ENCODE measurements around the gene CAD.

Gene CAD

GRCh38 chr2:27284996-27285395, 67.8 kb downstream of the CAD start:
- no peak for DNase-seq

GRCh38 chr2:27285481-27285880, 68.3 kb downstream of the CAD start:
- DNase-seq = no peak

- DNase-seq = no peak
Measured at GRCh38 chr2:27288610-27289009, 71.4 kb downstream of the CAD start.

GRCh38 chr2:27290549-27290948, 73.4 kb downstream of the CAD start:
- DNase-seq = no peak

GRCh38 chr2:27291865-27292264, 74.7 kb downstream of the CAD start:
- DNase-seq = no peak
